NCI-H2081 treated with DMSO at 0.1 percent for 48 hours (cell line): ENCODE data around the gene VPS52.
"Not testable (repeated sequence)": the region's sequence is repeated elsewhere in the genome, so short reads cannot be mapped to it uniquely, and the experiment has no call there.

ENCODE experiments used
- DNase-seq: peaks from one replicate; lab custom pipeline; 2025; lab: John Stamatoyannopoulos, UW

VPS52 gene

GRCh38 chr6:33305052-33305451 lies 33.4 kb upstream of the VPS52 start:
- no peak for DNase-seq

GRCh38 chr6:33304216-33304615 lies 32.5 kb upstream of the VPS52 start:
- DNase-seq = no peak

DNA sequence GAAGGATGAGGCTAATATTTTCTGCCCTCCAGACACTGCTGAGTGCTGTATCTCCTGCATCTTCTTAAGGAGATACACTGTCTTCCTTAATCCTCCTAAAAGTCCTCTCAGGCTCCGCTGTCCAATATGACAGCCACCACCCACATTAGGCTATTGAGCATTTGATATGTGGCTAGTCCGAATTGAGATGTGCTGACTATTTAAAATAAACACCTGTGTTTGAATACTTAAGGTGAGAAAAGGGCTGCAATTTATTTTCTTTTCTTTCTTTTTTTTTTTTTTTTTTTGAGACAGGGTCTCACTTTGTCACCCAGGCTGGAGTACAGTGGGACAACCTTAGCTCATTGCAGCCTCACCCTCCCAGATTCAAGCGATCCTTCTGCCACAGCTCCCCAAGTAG lies 30.2 kb upstream of the VPS52 start:
- no peak for DNase-seq

DNA sequence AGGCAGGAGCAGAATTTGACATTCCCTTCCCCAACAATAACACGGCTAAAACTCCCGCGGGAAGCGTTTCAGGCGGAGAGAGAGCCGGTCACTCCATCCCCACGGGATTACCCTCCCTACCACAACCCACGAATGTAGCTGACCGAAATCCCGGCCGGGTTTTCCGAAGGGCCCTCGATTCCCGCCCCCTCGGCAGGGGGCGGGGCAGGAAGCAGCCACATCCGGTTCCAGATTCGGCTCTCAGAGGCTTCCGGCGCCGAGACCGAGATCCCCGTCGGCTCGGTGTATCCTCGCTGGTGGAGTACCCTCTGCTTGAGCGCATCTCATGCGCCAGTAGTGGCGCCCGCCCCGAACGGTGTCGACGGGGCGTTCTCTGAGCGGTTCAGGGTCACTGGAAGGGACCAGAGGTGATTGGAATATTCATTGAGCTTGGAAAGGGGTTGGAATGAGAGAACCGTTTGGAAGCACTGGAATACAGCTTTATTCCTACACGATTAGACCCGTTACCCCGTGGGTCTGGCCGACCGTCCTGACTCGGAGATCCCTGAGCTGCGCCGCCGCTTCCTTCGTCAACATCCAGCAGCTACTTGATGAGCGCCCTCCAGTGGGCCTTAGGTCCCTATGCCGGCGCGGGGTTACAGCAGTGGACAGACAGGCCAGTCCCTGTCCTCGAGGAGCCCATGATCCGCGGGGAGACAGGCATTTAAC lies 27.7 kb upstream of the VPS52 start:
- peak; percentile 56 for DNase-seq

DNA sequence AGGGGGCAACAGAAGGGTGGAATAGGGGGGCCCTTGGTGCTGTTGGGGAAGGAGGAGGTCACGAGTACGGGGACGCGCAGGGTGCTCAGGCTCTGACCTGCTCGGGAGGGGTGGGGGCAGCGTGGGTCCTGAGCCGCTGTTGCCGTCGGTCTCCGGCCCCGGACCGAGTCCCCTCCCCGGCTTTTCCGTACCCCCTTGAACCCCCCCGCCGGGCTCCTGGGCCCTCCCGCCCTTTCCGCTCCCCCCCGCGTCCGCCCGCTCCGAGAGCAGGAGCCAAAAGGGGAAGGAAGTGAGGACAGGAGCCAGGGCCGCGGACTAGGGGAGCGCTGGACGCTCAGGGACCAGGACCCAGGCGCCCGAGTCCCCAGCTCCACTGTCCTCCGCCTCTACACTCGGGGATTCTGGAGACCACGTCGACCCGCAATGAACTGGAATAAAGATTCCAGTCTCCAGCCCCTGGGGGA lies 27.1 kb upstream of the VPS52 start, which contains the start of gene RGL2:
Gene RGL2 (minus strand): TSS at position 170 of the 464 bp plus-strand sequence. CDS start 332 bp downstream, outside the sequence.
- DNase-seq = no peak

DNA sequence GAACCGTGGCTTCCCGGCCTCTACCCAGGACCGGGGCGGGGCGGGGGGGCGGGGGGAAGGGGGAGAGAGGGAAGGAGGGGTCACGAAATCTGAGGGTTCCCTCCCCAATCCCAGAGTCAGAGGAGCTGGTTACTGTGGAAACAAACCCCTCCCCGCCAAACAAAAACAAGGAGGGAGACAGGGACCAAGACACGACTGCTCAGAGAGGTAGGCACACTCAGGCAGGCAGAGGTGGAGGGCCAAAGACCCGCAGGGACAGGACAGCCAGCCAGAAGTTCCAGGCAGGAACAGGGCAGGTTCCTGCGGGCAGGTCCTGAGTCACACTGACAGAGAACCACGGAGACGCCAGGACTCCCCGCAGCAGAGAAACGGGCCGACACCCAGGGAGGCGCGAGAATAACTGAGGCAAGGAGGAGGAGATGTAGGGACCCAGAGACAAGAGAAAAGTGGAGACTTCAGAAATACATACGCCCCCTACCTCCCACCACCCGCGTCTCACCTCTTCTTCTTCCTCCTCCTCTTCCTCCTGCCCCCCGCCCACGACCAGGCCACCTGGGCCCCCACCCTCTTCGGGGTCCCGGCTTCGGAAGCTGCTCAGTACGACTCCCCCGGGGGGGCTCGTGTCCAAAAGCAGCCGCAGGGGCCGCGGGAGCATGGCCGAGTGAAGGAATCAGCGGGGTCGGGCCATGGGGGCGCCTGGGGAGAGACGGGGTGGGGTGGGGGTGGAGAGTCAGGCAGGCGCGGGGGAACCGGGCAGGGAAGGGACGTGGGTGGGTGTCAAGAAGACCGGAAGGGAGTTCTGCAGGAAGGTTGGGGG lies 26.5 kb upstream of the VPS52 start:
- DNase-seq = no peak

DNA sequence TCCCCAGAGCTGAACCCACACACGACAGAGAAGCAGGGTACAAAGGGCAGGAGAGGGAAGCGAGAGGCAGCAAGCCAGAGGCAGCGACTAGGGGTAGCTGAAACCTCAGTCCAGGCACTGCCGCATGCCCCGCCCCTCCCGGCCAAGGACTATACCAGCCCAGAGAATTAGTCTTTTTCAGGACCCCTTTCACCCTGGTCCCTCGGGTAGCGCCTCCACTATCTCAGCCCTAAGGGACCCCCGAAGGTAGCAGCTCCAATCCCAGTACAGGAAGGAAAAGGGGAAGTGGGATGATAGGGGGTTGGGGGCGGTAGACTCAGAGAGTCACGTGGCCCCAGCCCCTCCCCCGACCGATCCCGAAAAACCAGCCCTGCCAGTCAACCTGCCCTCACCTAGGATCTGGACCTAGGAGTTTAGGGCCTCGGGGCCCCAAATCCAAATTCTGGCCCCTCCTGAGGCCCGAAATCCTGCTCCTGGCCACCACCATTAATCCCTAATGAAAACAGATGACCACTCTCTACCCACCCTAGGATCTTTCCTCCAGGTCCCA lies 25.8 kb upstream of the VPS52 start:
- no peak for DNase-seq

GRCh38 chr6:33296797-33297405 lies 25.2 kb upstream of the VPS52 start:
- no peak for DNase-seq

- no peak for DNase-seq
Measured at GRCh38 chr6:33295621-33296369, 24.1 kb upstream of the VPS52 start.

DNA sequence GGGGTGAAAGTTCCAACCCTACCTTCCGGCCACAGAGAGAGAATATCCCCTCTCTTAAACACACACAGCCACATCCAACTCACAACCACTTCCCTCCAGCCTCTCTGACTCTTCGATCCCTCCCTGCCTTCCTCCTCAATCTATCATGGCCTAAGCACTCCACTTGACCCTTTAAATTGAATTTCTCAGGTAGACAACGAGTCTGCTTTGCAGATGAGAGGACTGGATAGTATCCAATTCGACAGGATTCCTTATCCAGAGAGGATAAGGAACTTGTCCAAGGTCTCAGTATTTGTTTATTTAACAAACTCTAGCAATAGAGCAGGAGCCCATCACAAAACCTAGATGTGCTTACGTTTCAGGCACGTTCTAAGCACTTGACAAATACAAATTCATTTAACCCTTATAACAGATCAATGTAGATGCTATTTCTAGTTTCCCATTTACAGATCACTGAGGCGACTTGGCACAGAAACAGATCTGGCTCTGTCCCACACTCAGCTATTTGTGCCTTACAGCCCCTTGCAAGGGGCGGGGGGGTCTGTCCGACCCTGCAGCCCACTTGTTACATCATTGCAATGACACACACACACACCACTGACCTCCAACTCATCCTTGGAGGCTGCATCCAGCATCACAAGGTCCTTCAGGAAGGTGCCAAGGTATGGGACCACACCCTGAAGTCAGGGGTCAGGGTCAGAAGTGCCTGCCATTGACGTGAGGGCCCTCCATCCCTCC lies 22.6 kb upstream of the VPS52 start:
- no peak for DNase-seq

DNA sequence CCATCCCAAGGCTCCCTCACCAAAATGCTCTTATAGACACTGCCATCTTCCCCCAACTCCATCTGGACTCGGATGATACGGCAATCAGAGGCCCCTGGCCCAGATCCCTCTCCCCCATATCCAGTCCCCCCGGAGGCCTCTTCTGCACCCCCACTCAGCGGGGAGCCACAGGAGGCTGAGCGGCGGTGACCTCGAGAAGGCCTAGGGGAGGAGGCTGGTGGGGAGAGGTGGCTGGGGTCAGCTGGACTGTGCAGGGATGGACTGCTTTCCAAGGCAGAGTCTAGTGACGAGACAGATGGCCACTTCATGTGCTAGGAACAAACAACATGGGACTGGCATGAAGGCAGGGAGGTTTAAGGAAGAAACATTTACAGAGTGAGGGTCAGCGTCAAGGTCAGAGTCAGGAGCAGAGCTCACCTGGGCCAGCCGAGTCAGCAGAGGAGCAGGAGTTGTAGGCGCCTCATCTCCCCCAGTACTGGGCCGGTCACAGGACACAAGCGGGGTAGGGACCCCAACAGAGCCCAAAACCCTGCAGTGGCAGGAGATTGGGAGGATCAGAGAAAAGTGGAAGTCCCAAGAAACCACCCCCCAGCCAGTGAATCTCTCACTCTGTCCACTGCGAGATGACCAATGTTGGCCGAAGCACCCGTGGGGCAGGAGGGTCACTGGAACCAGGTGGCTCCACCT lies 21.5 kb upstream of the VPS52 start:
- no peak for DNase-seq

GRCh38 chr6:33290459-33290858 lies 18.8 kb upstream of the VPS52 start:
- DNase-seq = no peak

DNA sequence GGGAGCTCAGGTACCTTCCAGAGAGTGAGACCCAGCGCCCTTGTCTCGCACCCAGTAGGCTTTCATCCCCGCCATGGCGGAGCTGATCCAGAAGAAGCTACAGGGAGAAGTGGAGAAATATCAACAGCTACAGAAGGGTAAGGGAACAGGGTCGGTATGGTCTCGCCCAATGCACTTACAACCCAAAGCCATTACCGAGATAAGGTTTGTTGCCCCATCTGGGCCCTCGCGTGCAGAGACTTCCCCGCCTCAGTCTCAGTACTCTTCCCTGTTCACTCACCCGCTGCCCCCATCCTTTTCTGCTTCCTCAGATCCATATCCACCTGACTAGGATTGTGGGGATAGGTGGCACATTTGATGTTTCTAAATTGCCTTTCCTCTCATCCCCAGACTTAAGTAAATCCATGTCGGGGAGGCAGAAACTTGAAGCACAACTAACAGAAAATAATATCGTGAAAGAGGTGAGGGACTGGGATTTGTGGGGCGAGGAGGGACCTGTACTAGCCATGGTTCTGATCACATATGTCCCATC lies 18.2 kb upstream of the VPS52 start:
- no peak for DNase-seq

- DNase-seq = peak; percentile 64
Measured at GRCh38 chr6:33288921-33289783, 17.5 kb upstream of the VPS52 start, which contains the start of the genes PFDN6 and WDR46. Gene PFDN6 (plus strand): TSS chr6:33289601. CDS start chr6:33289857, 256 bp downstream. Gene WDR46 (minus strand): TSS chr6:33289239. CDS start chr6:33289170, 69 bp downstream.

- no peak for DNase-seq
Measured at GRCh38 chr6:33288141-33288920, 16.7 kb upstream of the VPS52 start.

DNA sequence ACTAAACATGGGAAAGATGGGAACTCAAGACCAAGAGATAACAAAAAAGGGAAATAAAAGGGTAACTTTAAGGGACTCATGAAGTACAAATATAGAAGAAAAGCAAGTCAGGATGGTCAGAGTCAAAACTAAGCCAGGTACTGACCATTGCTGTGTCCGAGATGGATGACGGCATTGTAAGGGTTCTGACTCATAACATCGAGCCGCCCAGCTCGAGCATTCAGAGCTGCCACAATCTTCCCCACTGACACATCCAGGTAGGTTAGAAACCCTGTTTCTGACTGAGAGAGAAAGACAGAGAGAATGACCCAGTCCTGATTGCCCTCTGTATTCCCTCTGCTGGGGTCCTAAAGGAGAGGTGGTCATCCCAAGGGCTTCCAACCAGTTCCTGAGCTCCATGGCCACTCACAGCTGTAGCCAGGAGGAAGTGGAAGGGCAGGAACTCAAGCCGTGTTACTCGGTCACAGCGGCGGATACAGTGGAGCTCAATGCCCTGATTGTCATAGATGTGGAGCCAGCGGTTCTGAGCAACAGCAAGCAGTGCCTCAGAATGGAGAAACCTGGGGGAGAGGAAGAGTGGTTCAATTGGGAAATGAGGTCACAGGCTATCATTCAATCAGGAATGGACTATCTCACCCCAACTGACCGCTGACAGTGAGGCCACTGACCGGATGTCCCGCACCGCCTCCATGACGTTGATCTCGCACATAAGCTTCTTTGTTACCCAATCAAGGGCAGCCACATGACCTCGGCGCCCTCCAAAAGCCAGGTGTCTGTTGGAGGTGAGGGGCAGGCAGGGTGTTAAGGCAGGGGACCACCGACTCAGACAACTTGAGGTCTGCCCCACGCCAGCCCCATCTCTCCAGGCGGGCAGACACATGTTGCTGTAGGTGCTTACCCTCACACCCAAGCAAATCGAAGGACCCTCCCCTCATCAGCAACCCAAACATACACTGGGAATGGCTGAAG lies 15.6 kb upstream of the VPS52 start:
- no peak for DNase-seq

DNA sequence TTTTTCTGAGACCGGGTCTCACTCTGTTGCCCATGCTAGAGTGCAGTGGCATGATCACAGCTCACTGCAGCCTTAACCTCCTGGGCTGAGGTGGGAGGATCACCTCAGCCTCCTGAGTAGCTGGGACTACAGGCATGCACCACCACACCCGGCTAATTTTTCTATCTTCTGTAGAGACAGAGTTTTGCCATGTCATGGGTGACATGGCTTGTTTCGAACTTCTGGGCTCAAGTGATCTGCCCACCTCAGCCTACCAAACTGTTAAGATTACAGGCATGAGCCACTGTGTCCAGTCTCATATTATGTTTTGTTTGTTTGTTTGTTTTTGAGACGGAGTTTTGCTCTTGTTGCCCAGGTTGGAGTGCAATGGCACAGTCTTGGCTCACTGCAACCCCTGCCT lies 13.5 kb upstream of the VPS52 start:
- DNase-seq = not testable (repeated sequence)
